Measurements from ENCODE around the gene ENG.
"Not testable (repeated sequence)": the region's sequence is repeated elsewhere in the genome, so short reads cannot be mapped to it uniquely, and the experiment has no call there.

The ENG gene

GRCh38 chr9:127841087-127841835, 13.2 kb downstream of the ENG start:
- DNase-seq (ENCODE audit: low spot score), result no peak

- DNase-seq (ENCODE audit: low spot score), result no peak
These were observed 15.9 kb downstream of the ENG start for GRCh38 chr9:127838375-127839078.

- no peak for DNase-seq (ENCODE audit: low spot score)
These were observed 17.1 kb downstream of the ENG start for GRCh38 chr9:127837346-127837745.

- not testable (repeated sequence) for DNase-seq (ENCODE audit: low spot score)
These were observed 17.9 kb downstream of the ENG start for GRCh38 chr9:127836561-127836960.

GRCh38 chr9:127835991-127836516, 18.4 kb downstream of the ENG start:
- DNase-seq (ENCODE audit: low spot score), result no peak

GRCh38 chr9:127833555-127833954, 20.9 kb downstream of the ENG start:
- DNase-seq (ENCODE audit: low spot score), result no peak

GRCh38 chr9:127832248-127832647, 22.2 kb downstream of the ENG start:
- DNase-seq (ENCODE audit: low spot score), result no peak

- no peak for DNase-seq (ENCODE audit: low spot score)
These were observed 25.1 kb downstream of the ENG start for GRCh38 chr9:127829205-127829906.

GRCh38 chr9:127828262-127829031, 26.0 kb downstream of the ENG start:
- DNase-seq (ENCODE audit: low spot score), result no peak

GRCh38 chr9:127826253-127826913, 28.1 kb downstream of the ENG start:
- DNase-seq (ENCODE audit: low spot score), result no peak

GRCh38 chr9:127825319-127826051, 29.0 kb downstream of the ENG start:
- DNase-seq (ENCODE audit: low spot score), result no peak

GRCh38 chr9:127822108-127822507, 32.4 kb downstream of the ENG start:
- no peak for DNase-seq (ENCODE audit: low spot score)

- no peak for DNase-seq (ENCODE audit: low spot score)
These were observed 35.9 kb downstream of the ENG start for GRCh38 chr9:127818574-127818973.

GRCh38 chr9:127817881-127818434, 36.5 kb downstream of the ENG start:
- no peak for DNase-seq (ENCODE audit: low spot score)

GRCh38 chr9:127816728-127817127, 37.7 kb downstream of the ENG start:
- no peak for DNase-seq (ENCODE audit: low spot score)

GRCh38 chr9:127816362-127816725, 38.1 kb downstream of the ENG start:
- no peak for DNase-seq (ENCODE audit: low spot score)

- DNase-seq (ENCODE audit: low spot score), result no peak
These were observed 38.7 kb downstream of the ENG start for GRCh38 chr9:127815512-127816361.

GRCh38 chr9:127814619-127815511, 39.6 kb downstream of the ENG start:
- DNase-seq (ENCODE audit: low spot score), result no peak
